ENCODE measurements around the gene NPTX1.

Gene NPTX1

DNA sequence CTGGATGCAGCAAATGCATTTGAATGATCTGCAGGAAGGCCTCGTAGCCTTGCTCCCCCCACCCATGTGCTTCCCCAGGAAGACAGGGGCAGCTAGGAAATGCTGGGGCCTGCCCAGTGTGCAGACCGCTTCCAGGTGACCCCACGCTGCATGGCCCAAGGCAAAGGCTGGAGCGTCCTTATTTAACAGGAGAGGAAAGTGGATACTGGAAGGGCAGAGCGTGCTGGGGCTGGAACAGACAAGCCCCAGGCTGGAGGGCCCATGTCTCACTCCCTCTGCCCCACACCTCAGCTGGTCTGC lies 26.1 kb upstream of the NPTX1 start:
- Histone ChIP-seq H3K27ac (ENCODE audit: insufficient read depth in 1 of 2, low read depth in 1 of 2, low read length in 2 of 2, poor library complexity in 1 of 2, severe bottlenecking in 2 of 2) (no peak overlapping the region), H3K9me3 (ENCODE audit: control extremely low read depth in 1 of 5, control insufficient read depth in 4 of 5, insufficient read depth in 2 of 5, low read depth in 1 of 5, low read length in 4 of 5) (no peaks in the 10 kb centered on the region)

DNA sequence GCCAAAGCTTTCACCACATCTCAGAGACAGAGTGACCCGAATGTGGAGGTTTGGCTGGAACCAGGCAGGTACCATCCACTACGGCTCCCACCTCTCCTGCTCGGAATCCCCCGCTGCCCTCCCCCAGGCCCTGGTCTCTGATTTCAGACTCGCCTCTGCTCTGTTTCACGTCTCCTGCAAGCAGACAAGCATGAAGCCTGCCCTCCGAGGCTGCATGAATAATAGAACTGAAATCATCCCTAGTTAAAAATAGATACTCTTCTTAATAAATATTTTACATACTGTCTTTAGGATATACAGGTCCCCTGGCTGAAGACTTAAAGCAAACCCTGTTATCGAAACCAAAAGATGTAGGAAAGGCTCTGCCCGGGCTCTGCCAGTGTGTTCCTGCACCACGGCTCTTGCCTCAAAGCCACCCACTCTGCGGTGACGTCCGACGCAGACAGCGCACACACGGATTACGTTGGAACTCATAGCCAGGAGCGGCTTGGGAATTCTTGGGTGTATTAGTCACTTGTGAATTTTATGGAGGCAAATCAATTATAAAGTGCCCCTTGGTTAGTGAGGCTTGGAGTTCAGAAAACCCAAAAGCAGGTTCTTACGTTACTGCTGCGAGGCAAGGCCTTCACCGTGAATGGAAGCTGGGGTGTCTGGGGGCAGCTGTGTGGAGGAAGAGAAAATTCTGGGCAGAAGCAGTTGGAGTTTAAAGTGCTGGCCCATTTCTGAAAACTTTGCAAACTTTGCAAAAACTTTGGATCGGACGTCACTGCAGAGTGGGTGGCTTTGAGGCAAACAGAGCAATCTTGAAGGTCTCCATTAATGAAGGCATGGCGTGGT lies 25.6 kb upstream of the NPTX1 start:
- no peak overlapping the region for H3K4me3 ChIP-seq (ENCODE audit: control insufficient read depth in 1 of 7, extremely low read depth in 1 of 7, insufficient read depth in 4 of 7, low read depth in 2 of 7, low read length in 6 of 7)
- peaks cover 2 to 63% (median 8%) of the 10 kb centered on the region in 5 experiments for H3K27me3 ChIP-seq (replicated peaks in 2 of 5; ENCODE audit: control insufficient read depth in 4 of 5, insufficient read depth in 5 of 5, low read length in 4 of 5)
- WGBS (ENCODE audit: insufficient coverage): 92% methylated on average over 23 of the region's 24 CpGs
- H3K4me1 ChIP-seq (ENCODE audit: control extremely low read depth in 1 of 4, control insufficient read depth in 4 of 4, insufficient read depth in 4 of 4, low read length in 3 of 4): no peaks in the 10 kb centered on the region
- H3K9me3 ChIP-seq (ENCODE audit: control extremely low read depth in 1 of 5, control insufficient read depth in 4 of 5, insufficient read depth in 2 of 5, low read depth in 1 of 5, low read length in 4 of 5): no peaks in the 10 kb centered on the region
- no peak overlapping the region for H3K27ac ChIP-seq (ENCODE audit: insufficient read depth in 1 of 2, low read depth in 1 of 2, low read length in 2 of 2, poor library complexity in 1 of 2, severe bottlenecking in 2 of 2)
- DNase-seq: no peak
- ChIA-PET POLR2A (no interaction called here), CTCF (no interaction called here)
- no peaks in the 10 kb centered on the region for H3K36me3 ChIP-seq (ENCODE audit: control insufficient read depth in 4 of 4, insufficient read depth in 4 of 4, low read length in 3 of 4)

More for the DNA sequence above, 26.1 kb upstream of the NPTX1 start:
- no peak overlapping the region for H3K4me3 ChIP-seq (ENCODE audit: control insufficient read depth in 1 of 7, extremely low read depth in 1 of 7, insufficient read depth in 4 of 7, low read depth in 2 of 7, low read length in 6 of 7)
- 80% methylated on average over 2 of the region's 5 CpGs for WGBS (ENCODE audit: insufficient coverage)
- H3K27me3 ChIP-seq (replicated peaks in 2 of 5; ENCODE audit: control insufficient read depth in 4 of 5, insufficient read depth in 5 of 5, low read length in 4 of 5): peaks cover 2 to 62% (median 7%) of the 10 kb centered on the region in 5 experiments
- no peaks in the 10 kb centered on the region for H3K4me1 ChIP-seq (ENCODE audit: control extremely low read depth in 1 of 4, control insufficient read depth in 4 of 4, insufficient read depth in 4 of 4, low read length in 3 of 4)
- CTCF ChIA-PET: no interaction called here
- POLR2A ChIA-PET: no interaction called here
- DNase-seq: no peak
- H3K36me3 ChIP-seq (ENCODE audit: control insufficient read depth in 4 of 4, insufficient read depth in 4 of 4, low read length in 3 of 4): no peaks in the 10 kb centered on the region

DNA sequence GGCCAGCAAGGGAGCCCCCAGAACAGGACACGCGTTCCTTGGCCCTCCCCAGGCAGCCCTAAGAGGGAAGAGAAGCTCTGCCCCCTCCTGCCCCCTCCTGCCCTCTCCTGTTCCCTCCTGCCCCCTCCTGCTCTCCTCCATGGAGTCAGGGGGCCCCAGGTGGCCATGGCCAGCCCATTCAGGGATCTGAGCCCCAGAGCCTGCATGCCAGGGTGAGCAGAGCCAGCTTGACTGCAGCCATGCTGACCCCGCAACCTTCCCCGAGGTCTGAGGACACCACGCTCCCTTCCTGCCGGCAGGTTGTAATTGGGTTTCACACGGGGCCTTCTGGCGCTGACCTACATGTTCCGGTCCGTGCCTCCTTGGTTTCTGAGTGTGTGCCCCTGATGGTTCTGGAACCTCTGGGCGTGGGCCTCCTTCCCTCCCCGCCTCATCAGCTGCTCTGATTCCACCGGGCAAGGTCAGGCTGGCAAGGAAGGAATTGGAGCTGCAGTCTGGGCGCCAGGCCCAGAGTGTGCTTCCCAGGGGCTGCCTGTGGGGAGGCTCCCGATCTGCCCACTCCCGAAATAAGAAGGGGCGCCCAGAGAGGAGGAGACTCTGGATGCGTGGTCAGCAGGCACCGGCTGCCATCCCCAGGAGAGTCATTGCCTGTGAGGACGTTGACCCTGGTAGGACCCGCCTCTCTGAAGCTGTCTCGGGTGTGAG lies 23.7 kb upstream of the NPTX1 start:
- peaks cover 0 to 3% (median 0%) of the 10 kb centered on the region in 5 experiments for H3K9me3 ChIP-seq (ENCODE audit: control extremely low read depth in 1 of 5, control insufficient read depth in 4 of 5, insufficient read depth in 2 of 5, low read depth in 1 of 5, low read length in 4 of 5)
- H3K27ac ChIP-seq (ENCODE audit: insufficient read depth in 1 of 2, low read depth in 1 of 2, low read length in 2 of 2, poor library complexity in 1 of 2, severe bottlenecking in 2 of 2): no peak overlapping the region
- CTCF ChIA-PET: no interaction called here
- 86% methylated on average over 22 of the region's 22 CpGs for WGBS (ENCODE audit: insufficient coverage)
- no peaks in the 10 kb centered on the region for H3K36me3 ChIP-seq (ENCODE audit: control insufficient read depth in 4 of 4, insufficient read depth in 4 of 4, low read length in 3 of 4)
- no peaks in the 10 kb centered on the region for H3K4me1 ChIP-seq (ENCODE audit: control extremely low read depth in 1 of 4, control insufficient read depth in 4 of 4, insufficient read depth in 4 of 4, low read length in 3 of 4)
- POLR2A ChIA-PET: no interaction called here
- peaks cover 1 to 66% (median 12%) of the 10 kb centered on the region in 5 experiments for H3K27me3 ChIP-seq (replicated peaks in 2 of 5; ENCODE audit: control insufficient read depth in 4 of 5, insufficient read depth in 5 of 5, low read length in 4 of 5)
- H3K4me3 ChIP-seq (ENCODE audit: control insufficient read depth in 1 of 7, extremely low read depth in 1 of 7, insufficient read depth in 4 of 7, low read depth in 2 of 7, low read length in 6 of 7): no peak overlapping the region
- DNase-seq: no peak

DNA sequence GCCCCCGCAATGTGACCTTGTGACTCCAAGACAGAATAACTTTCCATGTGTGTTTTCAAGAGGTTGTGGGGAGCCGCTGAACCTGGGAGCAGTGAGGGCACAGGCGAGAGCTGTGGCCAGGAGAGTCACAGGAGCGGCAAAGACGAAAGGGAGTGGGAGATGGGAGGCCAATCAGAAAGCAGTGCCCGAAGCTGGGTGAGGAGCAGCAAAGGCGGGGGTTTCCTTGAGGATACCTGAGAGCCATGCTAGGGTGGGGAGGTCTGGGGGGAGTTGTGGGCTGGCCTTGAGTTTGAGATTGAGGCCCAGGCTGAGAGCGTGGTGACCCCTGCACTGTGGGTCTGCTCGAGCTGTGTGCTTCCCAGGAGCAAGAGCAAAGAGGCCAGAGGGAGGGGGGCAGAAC lies 23.2 kb upstream of the NPTX1 start:
- DNase-seq: no peak
- WGBS (ENCODE audit: insufficient coverage): 82% methylated on average over 7 of the region's 9 CpGs
- ChIA-PET CTCF (no interaction called here), POLR2A (no interaction called here)
- no peaks in the 10 kb centered on the region for H3K36me3 ChIP-seq (ENCODE audit: control insufficient read depth in 4 of 4, insufficient read depth in 4 of 4, low read length in 3 of 4)
- H3K4me1 ChIP-seq (ENCODE audit: control extremely low read depth in 1 of 4, control insufficient read depth in 4 of 4, insufficient read depth in 4 of 4, low read length in 3 of 4): no peaks in the 10 kb centered on the region
- H3K27me3 ChIP-seq (replicated peaks in 2 of 5; ENCODE audit: control insufficient read depth in 4 of 5, insufficient read depth in 5 of 5, low read length in 4 of 5): peaks cover 0 to 67% (median 13%) of the 10 kb centered on the region in 5 experiments
- H3K27ac ChIP-seq (ENCODE audit: insufficient read depth in 1 of 2, low read depth in 1 of 2, low read length in 2 of 2, poor library complexity in 1 of 2, severe bottlenecking in 2 of 2): no peak overlapping the region
- peaks cover 0 to 3% (median 0%) of the 10 kb centered on the region in 5 experiments for H3K9me3 ChIP-seq (ENCODE audit: control extremely low read depth in 1 of 5, control insufficient read depth in 4 of 5, insufficient read depth in 2 of 5, low read depth in 1 of 5, low read length in 4 of 5)
- no peak overlapping the region for H3K4me3 ChIP-seq (ENCODE audit: control insufficient read depth in 1 of 7, extremely low read depth in 1 of 7, insufficient read depth in 4 of 7, low read depth in 2 of 7, low read length in 6 of 7)

DNA sequence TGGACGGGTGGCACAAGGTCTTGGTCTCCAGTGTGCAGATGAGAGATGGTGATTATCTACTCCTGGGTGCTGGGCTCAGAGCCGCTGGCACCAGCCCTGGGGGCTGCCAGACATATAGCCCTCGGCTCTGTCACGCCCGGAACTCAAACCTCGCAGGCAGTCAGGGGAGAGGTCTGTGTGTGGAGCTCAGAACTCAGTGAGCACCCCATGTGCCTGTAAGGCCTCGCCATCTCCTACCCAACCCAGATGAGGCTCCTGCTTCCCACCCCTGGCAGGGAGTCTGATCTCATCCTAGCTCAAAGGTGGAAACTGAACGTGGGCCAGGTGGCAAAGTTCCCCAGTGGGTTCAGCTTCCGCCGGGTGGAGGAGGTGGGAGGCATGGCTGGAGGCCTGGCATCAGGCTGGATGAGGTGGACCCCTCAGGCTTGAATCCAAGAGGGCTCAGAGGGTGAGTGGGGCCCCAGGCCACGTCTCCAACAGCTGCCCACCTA lies 22.6 kb upstream of the NPTX1 start:
- no peaks in the 10 kb centered on the region for H3K36me3 ChIP-seq (ENCODE audit: control insufficient read depth in 4 of 4, insufficient read depth in 4 of 4, low read length in 3 of 4)
- H3K27ac ChIP-seq (ENCODE audit: insufficient read depth in 1 of 2, low read depth in 1 of 2, low read length in 2 of 2, poor library complexity in 1 of 2, severe bottlenecking in 2 of 2): no peak overlapping the region
- peaks cover 0 to 3% (median 0%) of the 10 kb centered on the region in 5 experiments for H3K9me3 ChIP-seq (ENCODE audit: control extremely low read depth in 1 of 5, control insufficient read depth in 4 of 5, insufficient read depth in 2 of 5, low read depth in 1 of 5, low read length in 4 of 5)
- H3K4me1 ChIP-seq (ENCODE audit: control extremely low read depth in 1 of 4, control insufficient read depth in 4 of 4, insufficient read depth in 4 of 4, low read length in 3 of 4): no peaks in the 10 kb centered on the region
- 73% methylated on average over 4 of the region's 11 CpGs for WGBS (ENCODE audit: insufficient coverage)
- POLR2A ChIA-PET: no interaction called here
- H3K27me3 ChIP-seq (replicated peaks in 2 of 5; ENCODE audit: control insufficient read depth in 4 of 5, insufficient read depth in 5 of 5, low read length in 4 of 5): peaks cover 0 to 69% (median 16%) of the 10 kb centered on the region in 5 experiments
- H3K4me3 ChIP-seq (ENCODE audit: control insufficient read depth in 1 of 7, extremely low read depth in 1 of 7, insufficient read depth in 4 of 7, low read depth in 2 of 7, low read length in 6 of 7): no peak overlapping the region
- CTCF ChIA-PET: no interaction called here
- DNase-seq: no peak

DNA sequence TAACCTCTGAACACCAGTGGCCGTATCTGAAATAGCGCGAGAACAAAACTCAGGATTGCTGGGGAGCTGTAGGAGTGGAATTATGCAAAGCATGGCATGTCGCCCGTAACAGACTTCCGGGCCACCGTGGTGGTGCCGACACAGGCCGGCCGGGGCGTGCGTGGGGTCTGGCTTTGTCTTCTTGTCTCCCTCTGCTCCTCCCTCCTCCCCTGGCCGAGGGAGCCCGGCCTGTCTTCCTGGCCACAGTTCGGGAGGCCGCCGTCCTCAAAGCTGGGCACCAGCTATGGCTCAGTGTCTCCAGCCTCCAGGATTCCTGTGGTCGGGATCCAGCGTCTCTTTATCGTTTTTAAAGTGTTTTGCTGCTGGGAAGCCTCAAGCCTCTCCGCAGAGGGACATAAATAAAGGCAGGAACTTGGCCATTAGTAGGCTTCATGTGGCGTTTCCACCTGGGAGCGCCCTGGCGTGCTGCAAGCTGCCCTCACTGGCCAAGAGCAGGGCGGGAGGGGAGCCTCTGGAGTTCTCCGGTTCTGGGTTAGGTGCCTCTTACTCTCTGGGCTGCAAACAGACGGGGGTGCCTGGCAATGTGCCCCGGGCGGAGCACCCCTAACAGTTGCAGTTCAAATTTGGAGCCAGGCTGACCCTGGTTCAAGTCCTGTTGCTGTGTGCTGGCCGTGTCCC lies 22.0 kb upstream of the NPTX1 start:
- ChIA-PET CTCF (no interaction called here), POLR2A (no interaction called here)
- 70% methylated on average over 28 of the region's 30 CpGs for WGBS (ENCODE audit: insufficient coverage)
- Histone ChIP-seq H3K4me1 (ENCODE audit: control extremely low read depth in 1 of 4, control insufficient read depth in 4 of 4, insufficient read depth in 4 of 4, low read length in 3 of 4) (no peaks in the 10 kb centered on the region), H3K36me3 (ENCODE audit: control insufficient read depth in 4 of 4, insufficient read depth in 4 of 4, low read length in 3 of 4) (no peaks in the 10 kb centered on the region), H3K9me3 (ENCODE audit: control extremely low read depth in 1 of 5, control insufficient read depth in 4 of 5, insufficient read depth in 2 of 5, low read depth in 1 of 5, low read length in 4 of 5) (peaks cover 0 to 3% (median 0%) of the 10 kb centered on the region in 5 experiments), H3K27ac (ENCODE audit: insufficient read depth in 1 of 2, low read depth in 1 of 2, low read length in 2 of 2, poor library complexity in 1 of 2, severe bottlenecking in 2 of 2) (no peak overlapping the region), H3K4me3 (ENCODE audit: control insufficient read depth in 1 of 7, extremely low read depth in 1 of 7, insufficient read depth in 4 of 7, low read depth in 2 of 7, low read length in 6 of 7) (no peak overlapping the region), H3K27me3 (replicated peaks in 2 of 5; ENCODE audit: control insufficient read depth in 4 of 5, insufficient read depth in 5 of 5, low read length in 4 of 5) (peaks cover 0 to 72% (median 19%) of the 10 kb centered on the region in 5 experiments)
- DNase-seq: peak in 1 of 3 donors; percentile 44

All from common myeloid progenitor, CD34-positive (primary cell).